Suppressor macrophage treated with lipopolysaccharide for 4 hours (primary cell): ENCODE results near the gene ATP13A2.

ENCODE experiments used
- DNase-seq: peaks from one replicate; pipeline ENCODE4 v3.0.0-alpha.2; 2020

Gene ATP13A2

DNA sequence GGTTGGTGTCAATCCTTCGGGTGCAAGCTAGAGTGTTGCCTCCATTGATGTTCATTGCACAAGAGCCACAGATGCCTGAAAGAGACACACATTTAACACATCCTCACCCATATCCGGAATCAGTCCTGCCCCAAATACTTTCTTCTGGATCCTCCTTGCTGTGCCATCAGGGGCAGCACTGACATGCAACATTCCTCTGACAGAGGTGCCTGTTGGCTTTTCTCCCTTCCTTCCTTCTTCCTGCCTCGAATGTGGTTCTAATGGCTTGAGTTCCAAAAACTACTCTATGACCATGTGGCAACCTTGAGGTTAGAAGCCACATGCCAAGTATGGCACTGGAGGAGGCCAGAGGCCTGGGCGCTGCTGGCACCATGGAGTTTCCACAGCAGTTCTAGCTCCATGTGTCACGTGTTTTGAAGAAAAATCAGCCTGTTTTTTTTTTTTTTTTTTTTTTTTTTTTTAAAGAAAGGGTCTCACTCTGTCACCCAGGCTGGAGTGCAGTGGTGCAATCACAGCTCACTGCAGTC is 17.0 kb upstream of the ATP13A2 start:
- no peak for DNase-seq

DNA sequence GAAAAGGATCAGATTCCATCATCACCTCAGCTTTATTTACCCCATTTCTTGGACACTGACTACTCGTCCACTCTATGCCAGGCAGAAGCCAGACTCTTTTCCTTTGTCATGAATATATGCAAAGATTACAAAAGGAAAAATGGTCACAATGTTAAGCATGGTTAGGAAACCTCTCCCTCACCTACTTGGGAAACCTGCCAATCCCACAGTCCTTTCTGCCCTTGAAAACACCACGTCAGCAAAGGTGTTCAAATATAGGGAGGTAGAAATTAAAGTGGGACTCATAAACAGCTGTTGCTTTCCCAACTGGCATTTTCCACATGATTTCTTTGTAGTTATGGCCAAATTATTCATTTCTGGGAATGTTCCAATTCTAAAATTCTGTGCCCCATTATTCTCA is 16.2 kb upstream of the ATP13A2 start:
- DNase-seq, result no peak

DNA sequence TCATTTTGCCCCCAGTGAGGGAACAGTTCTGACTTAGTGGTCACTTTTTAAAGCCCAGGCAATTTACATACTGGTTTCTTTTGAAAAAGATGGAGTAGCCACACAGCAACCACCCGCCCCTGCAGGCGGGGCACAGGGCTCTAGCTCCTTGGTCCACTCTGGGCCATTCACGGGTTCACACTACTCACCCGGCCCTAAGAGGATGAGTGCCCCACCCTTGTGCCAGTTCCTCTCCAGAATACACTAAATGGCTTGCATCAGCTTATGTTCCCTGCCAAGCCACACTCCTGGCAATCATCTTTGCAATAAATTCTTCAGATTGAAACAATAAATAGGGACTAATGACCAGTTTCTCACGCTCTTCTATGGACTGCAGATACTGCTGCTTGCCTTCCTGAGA is 15.7 kb upstream of the ATP13A2 start:
- peak; percentile 53 for DNase-seq

DNA sequence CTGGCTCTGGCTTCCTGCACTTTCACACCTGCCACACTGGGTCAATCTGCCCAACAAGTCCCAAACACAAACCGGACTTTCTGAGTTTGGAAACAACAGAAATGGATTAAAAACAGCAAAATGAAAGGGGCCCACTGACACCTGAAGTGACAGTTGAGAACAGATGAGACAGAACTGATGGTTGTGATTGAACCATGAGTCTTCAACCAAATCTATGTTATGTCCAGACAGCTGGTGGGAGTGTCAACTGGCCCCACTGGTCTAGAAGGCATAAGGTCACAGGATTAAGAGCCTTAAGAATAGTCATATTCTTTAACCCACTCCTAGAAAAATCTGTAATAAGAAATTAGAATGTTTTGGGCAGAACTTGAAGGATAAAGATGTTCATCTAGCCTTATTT is 13.0 kb upstream of the ATP13A2 start:
- DNase-seq, result no peak

DNA sequence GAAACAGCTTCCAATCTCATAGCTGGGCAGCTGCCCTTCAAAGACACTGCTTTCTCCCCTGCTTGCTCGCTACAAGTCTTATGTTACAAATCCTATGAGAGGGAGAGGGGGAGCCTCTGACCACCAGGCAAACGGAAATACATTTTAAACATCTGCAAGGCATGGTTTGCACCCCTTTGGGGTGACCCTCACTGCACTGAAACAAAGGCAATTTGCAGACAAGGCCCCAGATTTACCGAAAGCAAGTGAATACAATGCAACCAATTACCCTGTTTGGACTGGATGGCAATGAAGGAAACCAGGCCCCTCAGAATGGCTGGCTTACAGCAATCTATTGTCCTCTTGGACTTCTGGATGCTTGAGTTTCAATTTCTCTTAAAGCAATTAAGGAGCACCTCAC is 11.8 kb upstream of the ATP13A2 start:
- DNase-seq, result no peak

DNA sequence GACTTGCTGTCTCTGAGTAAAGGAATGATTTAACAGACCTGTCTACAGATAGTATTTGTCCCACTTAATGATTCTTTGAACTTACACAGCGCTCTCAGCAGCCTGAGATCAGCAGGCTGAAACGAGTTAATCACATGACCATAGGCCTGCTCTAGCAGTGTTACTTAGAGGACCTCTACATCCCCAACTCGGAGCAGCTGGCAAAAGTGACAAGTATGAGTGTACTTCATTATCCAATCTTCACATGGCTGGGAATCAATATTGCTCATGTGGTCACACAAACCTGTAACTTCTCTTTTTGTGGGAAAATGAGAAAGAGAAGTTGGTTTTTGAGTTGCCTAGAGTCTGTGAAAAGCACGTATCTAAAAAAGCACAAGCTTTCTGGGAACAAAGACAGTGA is 11.4 kb upstream of the ATP13A2 start:
- DNase-seq, result peak; percentile 77

DNA sequence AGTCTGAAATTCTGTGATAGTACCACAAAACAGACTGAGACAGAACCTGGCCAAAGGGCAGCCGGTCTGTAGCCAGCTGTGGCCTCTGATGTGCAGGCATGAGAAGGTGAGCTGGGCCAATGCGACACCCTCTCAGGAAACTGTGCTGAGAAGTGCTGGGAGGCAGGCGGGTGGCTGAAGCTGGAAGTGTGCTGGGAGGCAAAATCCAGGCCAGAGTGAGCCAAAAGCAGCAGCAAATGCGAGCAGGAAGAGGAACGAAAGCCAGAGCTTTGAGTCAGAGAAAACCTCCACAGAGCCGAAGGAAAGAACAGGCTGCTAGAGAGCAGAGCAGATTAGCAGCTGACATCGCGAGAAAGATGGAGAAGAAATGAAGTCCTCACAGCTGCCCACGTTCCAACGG is 10.2 kb upstream of the ATP13A2 start:
- no peak for DNase-seq

DNA sequence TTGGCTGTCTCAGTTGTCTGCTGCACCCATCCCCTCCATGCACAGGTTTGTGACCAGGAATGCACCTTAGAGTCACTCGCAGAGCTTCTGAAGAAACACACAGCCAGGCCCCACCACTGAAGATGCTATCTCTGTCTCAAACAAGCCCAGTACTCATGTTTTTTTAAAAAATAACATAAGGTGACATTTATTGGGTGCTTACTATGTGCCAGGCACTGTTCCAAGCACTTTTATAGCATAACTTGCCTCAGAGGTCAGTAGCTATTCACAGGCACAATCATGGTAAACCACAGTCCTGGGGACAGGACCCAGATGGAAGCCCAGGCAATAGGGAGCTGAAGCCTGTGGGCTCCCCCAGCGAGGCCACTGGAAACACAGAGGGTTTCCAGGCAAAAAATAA is 8.8 kb upstream of the ATP13A2 start:
- no peak for DNase-seq

DNA sequence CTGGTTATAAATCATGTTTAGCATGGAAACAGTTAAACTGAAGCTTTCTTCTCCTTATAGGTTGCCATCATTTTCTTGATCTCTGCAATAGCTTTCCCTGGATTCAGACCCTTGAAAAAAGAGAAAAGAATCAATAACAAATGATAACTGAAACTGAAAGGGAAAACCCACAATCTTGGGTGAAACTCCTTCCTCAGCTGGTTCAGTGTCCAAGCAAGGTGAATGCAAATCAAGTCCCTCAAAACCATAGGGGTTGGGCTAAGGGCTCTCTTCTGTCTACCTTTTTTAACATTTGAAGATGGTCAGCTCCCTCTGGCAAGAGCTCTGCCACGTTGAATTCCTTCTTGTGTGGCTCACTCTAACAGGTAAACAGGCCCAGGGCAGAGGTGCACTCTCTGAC is 7.1 kb upstream of the ATP13A2 start:
- DNase-seq, result no peak

DNA sequence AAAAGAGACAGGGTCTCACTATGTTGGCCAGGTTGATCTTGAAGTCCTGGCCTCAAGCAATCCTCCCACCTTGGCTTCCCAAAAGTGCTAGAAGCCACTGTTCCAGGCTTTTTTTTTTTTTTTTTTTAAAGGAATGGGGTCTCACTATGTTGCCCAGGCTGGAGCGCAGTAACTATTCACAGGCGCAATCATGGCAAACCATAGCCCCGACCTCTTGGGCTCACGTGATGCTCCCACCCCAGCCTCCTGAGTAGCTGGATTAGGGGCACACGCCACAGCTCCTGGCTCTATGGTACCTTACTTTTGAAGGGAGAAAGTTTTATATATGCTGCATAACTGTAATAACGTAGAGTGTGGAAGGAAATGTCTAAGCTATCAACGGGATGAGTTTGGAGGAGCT is 5.7 kb upstream of the ATP13A2 start:
- no peak for DNase-seq

DNA sequence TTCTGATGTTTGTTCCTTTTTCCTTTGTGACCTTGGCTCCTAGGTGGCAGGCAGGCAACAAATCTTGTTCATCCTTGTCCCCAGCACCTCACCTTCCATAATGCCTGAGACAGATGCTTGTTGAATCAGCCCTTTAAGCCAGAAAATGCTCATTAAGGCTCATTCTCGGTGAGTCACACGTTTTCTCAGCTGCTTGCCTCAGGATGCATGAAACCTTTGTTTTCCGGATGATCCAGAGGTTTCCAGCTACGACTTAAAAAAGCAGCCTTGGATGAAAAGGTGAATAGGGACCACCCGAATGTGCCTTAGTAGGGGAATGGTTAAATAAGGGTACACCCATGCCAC is 4.6 kb upstream of the ATP13A2 start:
- no peak for DNase-seq

DNA sequence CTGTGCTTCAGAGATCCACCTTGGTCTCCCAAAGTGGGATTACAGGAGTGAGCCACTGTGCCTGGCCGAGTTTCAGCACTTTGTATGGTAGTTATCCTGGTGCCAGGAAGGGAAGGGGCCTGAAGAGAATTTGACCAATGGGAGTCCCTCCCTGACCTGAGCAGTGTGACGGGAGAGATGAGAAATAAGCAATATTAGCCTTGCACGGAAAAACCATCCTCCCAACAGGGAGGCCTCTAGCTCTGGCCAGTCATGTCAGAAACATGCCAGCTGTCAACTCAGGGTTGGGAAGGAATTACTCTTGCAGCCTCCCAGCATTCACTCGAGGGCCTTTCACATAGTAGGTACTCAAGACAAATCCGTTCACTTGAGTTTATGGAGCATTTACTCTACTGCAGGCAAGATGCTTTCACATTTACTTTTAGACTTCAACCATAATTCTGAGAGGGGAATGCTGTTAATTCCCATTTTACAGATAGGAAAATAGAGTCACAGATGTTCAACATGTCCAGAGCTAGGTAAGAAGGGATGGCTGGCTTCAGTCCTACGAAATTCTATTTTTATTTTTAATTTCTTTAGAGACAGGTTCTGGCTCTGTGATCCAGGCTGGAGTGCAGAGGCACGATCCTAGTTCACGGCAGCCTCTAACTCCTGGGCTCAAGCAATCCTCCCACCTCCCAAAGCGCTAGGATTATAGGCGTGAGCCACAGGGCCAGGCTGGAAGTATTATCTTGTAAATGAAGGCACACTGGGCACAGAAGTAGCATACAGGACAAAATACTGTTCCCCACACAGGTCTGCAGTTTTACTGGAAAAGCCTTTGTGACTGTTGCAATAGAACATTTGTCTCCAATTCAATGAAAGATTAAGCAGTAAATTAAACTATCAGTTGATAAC is 3.2 kb upstream of the ATP13A2 start:
- DNase-seq, result no peak

DNA sequence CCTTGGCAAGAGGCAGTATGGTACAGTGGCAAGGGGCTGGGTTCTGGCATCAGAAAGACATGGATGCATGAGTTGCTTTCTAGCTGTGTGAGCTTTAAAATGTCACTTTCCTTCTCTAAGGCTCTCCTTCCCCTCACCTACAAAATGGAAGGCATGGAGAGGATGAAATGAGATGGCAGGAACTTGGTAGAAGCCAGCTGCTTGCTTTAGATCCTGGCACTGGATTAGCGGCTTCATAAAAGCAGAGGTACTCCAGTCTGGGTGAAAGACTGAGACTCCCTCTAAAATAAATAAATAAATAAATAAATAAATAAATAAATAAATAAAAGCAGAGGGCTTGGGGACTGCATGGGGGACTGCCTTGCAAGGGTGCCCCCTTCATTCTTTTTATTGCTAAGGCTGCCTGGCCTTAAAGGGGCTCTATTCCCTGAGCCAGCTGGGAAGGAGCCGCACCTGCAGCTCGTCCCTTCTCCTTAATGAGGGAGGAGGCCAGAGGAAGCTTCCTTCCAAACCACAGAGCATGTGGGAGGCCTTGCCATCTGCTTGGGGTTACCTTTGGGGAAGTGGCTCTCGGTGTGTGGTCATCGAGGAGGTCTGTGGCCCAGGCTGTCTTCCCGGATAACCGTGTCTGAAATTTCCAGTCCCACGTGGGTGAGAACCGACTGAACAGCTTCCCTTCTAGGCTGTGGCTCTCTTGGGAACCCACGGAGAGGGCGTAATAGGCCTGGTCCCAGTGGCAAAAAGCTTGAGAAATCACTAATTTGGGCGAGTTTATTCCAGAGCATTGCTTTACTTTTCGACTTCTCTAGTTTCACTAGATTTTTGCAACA is 2.0 kb upstream of the ATP13A2 start:
- DNase-seq, result peak; percentile 79

DNA sequence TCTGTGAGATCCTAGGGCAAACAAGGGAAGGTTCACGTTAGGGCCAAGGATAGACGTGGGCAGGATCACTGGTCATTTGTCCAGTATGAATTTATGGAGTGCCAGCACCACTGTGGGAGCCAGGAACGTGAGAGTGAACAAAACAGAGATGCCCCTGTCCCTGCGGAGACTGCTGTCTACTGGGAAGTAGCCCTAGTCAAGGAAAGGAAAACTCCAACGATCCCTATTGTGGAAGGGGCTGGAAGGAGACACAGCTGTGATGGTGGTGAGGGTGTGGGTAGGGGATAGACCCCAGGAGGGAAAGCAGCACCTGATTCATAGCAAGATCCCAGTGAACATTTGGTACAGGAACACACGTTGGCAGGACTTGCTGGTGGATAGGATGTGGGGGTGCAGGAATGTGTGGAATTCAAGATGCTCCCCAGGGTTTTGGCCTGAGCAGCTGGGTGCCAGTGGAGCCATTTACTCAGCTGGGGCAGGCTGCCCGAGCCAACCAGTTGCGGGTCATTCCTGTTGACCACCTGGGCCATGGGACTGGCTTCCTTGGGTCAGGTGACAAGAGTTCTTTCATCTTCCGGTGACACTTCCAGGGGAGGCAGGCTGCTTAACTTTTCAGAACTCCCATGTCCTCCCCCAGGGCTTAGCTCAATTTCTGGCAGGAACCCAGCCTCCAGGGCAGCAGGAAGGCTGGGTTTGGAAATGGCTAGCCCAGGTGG is 1.2 kb upstream of the ATP13A2 start:
- DNase-seq, result no peak

DNA sequence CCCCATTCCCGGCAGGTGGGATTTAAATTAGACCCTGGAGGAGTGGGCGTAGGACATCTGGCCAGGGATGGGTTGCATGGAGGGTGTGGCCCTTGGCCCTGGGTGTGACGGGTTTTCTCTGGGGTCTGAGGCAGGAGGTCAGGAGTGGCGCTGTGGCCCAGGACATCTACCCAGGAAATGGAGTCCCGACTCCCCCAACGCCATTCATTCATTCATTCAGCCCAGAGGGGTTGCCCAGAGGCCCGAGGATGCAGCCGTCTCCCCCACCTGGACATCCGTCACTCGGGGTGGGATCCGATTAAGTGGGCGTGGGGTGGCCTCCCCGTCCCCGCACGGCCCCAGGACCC is 663 bp downstream of the ATP13A2 start:
- no peak for DNase-seq

DNA sequence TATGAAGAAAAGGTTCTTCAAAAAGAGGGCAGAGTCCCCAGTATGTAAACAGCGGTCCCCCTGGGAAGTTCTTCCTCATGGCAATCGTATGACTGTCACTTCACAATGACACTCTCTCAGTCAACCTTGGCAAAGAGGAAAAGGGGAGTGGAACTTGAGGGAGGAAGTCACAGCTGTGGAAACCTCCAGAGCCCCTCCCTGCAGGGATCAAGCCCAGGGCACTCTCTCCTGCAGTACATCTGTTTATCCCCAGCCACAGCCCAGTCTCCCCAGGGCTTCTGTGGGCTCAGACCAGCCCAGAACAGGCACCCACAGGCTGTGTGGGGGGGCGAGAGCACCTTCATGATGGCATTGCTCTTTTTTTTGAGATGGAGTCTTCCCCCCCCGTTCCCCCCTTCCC is 2.0 kb downstream of the ATP13A2 start:
- DNase-seq, result peak; percentile 58

DNA sequence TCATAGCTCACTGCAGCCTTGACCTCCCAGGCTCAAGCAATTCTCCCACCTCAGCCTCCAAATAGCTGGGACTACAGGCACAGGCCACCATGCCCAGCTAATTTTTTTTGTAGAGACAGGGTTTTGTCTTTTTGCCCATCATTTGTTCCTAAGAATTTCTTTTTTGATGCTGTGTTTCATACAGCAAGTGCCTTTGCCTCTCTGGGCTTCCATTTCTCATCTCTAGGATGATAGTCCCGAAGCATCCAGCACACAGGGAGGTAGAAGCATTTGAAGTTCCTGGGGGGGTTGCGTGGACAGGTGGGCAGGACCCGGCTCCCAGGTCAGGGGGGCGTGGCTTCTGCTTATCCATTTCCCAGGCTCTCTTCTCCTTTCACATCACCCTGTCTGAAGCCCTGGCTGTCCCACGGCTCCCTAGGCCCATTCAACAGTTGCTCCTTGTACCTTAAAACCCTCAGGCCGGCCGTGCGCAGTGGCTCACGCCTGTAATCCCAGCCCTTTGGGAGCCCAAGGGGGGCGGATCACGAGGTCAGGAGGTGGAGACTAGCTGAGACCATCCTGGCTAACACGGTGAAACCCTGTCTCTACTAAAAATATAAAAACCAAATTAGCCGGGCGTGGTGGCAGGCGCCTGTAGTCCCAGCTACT is 3.4 kb downstream of the ATP13A2 start:
- DNase-seq, result no peak

DNA sequence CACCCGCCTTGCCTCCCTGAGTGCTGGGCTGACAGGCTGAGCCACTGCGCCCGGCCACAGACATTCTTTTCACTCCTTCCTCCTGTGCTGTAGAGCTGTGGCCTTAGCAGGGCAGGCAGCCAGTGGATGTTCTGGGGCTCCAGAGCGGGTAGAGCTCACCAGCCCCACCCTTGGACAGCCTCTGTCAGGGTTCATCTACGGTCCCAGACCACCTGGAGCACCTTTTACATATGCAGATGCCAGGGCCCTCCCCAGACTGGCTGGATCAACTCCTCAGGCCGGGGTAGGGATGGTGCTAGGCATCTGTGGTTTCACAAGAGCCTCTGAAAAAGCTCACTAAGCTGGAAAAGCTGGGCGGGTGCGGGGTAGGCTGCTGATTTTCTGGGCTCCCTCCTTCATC is 4.6 kb downstream of the ATP13A2 start:
- no peak for DNase-seq

DNA sequence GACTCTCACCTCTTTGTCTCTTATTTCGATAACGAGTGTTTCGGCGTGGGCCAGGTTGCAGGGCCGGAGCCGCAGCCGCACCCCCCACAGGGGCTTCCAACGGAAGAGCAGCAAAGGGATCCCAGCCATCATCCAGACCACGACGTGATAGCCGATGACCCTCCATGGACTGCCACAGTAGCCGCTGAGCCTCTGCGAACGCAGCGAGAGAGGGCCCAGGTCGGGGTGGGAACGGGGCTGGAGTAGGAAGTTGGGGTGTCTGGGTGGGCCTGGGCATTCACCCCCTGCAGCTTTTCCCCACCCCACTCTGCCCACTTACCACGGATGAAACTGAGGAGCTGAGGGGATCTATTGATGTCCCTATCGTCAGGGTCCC is 6.4 kb downstream of the ATP13A2 start:
- DNase-seq, result no peak

DNA sequence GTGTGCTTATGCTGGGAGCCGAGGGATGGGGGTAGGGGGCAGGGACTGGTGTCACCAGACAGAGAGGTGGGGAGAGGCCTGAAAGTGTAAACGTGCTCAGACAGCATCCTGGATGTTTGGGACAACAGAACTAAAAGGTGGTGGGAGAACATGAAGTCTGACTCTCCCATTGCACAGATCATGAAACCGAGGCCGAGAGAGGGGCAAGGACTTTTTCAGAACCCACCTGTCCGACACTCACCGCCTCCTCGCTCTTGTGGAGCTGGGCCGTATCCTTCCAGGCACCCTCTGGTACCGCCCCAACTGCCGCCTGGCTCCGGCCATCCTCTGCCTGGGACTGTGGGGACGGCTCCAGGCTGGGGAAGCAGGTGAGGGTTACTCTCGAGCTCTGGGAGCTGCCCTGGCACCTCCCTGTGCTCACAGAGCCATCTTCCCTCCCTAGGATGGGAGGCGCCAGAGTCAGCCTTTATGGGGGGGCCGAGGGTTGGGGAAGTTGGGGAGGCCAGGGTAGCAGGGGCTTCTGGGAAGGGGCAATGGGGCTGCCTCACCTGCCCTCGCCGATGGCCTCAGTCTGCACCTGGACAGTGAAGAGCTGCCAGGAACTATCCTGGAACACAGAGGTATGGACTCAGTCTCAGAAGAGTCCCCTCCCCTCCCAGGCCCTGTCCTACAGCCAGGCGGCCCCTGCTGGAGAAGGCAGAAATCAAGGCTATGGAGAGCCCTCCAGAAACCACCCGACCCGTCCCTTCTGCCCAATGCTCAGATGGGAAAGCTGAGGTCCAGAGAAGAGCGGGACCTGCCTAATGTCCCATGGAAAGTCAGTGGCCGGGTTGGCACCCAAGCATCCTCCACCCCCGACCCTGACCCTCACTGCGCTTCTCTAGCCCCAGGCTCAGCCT is 7.0 kb downstream of the ATP13A2 start:
- no peak for DNase-seq

DNA sequence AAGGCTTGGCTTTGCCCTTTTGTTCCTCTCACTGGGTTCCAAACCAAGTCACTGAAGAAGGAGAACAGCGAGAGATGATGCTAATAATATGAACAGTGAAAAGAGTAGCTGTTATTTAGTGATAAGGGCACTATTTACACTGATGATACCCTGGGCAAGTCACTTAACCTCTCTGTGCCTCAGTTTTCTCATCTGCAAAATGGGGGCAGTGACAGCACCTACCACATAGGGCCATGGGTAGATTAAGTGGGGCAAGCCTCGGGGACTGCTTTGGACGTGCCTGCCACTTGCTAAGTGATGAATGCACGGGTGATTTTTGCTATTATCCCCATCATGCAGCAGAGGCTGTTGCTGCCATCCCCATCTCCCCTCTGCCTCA is 9.2 kb downstream of the ATP13A2 start:
- no peak for DNase-seq
